Skin epidermis (tissue), 12 donors: ENCODE measurements around the gene PFAS.
"Not testable (repeated sequence)": the region's sequence is repeated elsewhere in the genome, so short reads cannot be mapped to it uniquely, and the experiment has no call there.

Experiments
- H3K27ac ChIP-seq, 21 experiments: fragments of 200-600 bp; sonication (generic) in 11 of 21; one replicate each; pipeline ENCODE4 v1.5.0; 2020; ENCODE audit warnings: mild to moderate bottlenecking in 3 of 21, inconsistent platforms in 2 of 21, moderate library complexity in 2 of 21
- H3K4me3 ChIP-seq, 7 experiments: fragments of 200-600 bp; sonication (generic) in 2 of 7; one replicate each; pipeline ENCODE4 v1.5.0; 2020; ENCODE audit warnings: inconsistent platforms in 2 of 7, mild to moderate bottlenecking in 2 of 7, moderate library complexity in 1 of 7

The PFAS gene, protein sequence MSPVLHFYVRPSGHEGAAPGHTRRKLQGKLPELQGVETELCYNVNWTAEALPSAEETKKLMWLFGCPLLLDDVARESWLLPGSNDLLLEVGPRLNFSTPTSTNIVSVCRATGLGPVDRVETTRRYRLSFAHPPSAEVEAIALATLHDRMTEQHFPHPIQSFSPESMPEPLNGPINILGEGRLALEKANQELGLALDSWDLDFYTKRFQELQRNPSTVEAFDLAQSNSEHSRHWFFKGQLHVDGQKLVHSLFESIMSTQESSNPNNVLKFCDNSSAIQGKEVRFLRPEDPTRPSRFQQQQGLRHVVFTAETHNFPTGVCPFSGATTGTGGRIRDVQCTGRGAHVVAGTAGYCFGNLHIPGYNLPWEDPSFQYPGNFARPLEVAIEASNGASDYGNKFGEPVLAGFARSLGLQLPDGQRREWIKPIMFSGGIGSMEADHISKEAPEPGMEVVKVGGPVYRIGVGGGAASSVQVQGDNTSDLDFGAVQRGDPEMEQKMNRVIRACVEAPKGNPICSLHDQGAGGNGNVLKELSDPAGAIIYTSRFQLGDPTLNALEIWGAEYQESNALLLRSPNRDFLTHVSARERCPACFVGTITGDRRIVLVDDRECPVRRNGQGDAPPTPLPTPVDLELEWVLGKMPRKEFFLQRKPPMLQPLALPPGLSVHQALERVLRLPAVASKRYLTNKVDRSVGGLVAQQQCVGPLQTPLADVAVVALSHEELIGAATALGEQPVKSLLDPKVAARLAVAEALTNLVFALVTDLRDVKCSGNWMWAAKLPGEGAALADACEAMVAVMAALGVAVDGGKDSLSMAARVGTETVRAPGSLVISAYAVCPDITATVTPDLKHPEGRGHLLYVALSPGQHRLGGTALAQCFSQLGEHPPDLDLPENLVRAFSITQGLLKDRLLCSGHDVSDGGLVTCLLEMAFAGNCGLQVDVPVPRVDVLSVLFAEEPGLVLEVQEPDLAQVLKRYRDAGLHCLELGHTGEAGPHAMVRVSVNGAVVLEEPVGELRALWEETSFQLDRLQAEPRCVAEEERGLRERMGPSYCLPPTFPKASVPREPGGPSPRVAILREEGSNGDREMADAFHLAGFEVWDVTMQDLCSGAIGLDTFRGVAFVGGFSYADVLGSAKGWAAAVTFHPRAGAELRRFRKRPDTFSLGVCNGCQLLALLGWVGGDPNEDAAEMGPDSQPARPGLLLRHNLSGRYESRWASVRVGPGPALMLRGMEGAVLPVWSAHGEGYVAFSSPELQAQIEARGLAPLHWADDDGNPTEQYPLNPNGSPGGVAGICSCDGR (N-terminal part only)

DNA sequence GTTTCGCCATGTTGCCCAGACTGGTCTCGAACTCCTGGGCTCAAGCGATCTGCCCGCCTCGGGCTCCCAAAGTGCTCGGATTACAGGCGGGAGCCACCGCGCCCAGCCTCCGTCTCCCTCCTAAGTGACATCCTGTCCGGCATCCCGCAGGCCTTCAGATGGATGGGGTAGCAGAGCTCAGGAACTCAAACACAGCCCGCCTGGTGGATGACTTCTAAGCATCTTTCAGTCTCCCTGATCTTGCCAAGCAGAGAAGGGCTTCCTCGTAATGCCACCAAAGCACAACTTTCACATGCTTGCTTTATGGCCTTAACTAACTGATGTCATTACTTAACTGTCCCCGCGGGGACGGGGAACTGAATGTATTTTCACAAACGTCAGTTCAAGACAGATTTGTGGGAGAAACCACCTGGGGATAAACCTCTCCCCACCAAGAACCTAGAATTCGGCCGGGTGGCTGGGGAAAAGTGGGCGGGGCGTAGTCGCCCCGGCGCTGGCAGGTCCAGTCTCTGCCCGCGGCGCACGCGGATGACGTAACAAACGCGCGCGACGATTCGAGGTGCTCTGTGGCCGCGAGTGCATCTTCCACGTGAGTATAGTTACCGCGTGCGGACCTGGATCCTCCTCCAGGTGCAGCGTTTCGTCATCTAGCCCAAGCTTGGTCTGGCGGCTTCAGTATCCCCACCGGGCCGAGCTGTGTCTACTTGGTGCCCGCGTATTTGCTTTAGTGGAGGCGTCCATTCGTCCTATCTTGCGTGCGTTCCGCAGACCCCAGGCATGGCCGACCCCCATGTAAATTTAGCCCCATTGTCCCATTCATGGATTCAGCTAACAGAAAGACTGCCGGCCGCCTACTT lies at the start of gene PFAS:
Gene PFAS (plus strand): TSS at position 539 of the 857 bp plus-strand sequence. CDS start 4,649 bp downstream, outside the sequence.
- peak within 1 kb of the TSS; percentile 61 to 79 (median 70) for H3K4me3 ChIP-seq
- H3K27ac ChIP-seq = peak within 1 kb of the TSS; percentile 68 to 98 (median 92)

DNA sequence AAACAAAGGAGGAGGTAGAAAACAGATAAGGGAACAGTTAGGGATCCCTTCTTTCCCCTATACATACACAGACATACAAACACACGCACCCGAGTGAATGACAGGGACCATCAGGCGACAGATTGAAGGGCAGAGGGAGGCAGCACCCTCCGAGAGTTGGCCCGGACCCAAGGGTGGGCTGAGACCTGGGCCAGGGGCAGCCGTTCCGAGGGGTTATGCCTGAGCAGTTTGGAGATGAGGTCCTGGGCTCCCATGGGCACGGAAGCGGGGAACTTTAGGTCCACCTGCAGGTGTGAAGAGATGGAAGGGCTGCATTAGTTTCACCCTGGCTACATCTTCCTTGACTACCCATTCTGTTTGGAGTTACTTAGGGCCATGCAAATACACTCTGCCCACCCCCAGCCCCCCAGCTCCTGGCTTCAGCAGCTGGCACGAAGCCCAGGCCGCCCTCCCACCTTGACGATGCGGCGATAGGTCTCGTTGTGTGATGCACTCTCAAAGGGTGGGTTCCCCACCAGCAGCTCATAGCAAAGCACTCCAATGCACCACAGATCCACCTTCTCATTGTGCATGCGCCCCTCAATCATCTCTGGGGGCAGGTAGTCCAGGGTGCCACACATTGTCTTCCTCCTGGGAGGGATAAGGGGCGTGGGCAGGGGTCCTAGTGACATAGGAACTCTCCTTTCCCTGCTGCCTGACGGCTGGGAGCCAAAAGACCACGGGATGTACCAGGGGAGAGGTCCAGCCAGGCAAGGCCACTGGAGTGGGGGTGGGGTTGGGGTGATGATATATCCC lies 44.1 kb upstream of the PFAS start:
- Histone ChIP-seq H3K4me3 (no peak overlapping the region), H3K27ac (no peak overlapping the region)

DNA sequence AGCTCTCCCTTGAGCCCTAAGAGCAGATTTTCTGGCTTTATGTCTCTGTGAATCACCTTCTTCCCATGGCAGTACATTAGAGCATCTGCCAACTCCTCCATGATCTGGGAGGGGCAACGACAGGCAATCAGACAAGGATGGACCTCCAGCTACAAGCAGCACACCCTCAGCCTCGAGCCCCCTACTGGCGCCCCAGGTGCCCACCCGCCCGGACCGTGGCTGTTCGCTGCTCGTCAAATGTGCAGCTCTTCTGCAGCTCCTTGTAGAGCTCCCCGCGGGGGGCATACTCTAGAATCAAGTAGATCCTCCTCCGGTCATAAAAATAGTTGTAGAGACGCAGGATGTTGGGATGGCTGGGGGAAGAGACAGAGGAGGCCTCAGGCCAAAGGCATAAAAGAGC lies 42.6 kb upstream of the PFAS start:
- Histone ChIP-seq H3K4me3 (no peak overlapping the region), H3K27ac (peak overlapping the region in 1 of 21 experiments; percentile 5)

DNA sequence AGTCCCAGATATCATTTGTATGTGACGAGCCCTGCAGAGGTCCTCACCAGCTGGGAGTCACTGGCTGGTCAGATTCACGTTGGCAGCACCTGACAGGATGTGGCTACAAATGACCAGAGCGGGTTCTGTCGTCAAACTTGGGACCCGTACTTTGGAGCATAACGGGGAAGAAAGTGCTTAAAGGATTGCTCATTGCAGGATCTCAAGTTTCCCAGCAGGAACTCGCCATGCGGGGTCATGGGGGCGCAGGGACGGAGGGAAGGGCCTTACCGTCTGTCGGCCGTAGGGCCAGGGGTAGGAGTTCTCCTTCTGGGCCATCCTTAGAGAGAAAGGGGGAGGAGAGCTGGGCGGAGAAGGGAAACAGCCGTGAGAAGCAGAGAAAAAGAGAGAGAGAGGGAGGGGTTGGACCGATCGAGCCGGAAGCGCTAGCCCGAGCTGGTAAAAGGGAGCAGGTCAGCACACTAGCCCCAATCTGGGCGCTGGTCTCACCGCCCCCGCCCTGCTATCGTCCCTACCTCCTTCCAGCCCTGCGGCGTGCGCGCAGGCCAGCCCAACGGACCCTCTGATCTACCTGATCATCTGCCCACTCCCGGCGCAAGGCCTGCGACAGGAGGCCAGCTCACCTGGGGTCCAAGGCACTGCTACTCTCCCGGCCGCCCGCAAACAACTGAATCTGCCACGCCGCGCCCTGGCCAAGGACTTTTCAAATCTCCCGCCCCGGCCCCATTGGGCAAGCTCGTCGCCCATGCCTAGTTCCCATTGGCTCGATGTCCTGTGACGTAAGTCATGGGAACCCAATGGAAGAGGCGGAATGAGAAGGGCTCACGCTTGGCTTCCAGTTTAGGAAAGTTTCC lies 39.0 kb upstream of the PFAS start, which contains the start of gene AURKB:
Gene AURKB (minus strand): TSS at position 669 of the 854 bp plus-strand sequence. CDS start 351 bp downstream, at position 318.
- H3K27ac ChIP-seq = peak within 1 kb of the TSS in 20 of 21 experiments; percentile 21 to 90 (median 76)
- H3K4me3 ChIP-seq = peak within 1 kb of the TSS; percentile 30 to 56 (median 51)

DNA sequence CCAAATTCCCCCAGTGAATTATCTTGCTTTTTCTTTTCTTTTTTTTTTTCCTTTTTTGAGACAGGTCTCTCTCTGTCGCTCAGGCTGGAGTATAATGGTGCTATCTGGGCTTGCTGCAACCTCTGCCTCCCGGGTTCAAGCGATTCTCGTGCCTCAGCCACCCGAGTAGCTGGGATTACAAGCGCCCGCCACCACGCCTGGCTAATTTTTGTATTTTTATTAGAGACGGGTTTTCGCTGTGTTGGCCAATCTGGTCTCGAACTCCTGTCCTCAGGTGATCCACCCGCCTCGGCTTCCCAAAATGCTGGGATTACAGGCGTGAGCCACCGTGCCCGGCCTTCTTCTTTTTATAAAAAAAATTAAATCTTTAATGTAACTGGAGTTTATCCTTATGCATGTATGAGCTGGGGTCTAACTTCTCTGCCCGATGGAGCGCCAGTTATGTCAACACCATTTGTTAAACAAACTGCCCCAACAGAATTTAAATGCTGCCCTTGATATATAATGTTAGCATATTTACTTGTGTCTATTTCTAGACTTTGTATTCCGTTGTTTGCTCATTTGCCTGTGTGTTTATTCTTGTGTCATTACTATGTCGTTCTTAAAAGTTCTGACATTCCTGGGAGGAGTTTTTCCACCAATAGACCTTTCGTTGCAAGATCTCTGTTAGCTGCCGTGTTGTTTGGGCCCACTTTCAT lies 38.2 kb upstream of the PFAS start:
- H3K27ac ChIP-seq = peak overlapping the region in 20 of 21 experiments; percentile 21 to 90 (median 76)

DNA sequence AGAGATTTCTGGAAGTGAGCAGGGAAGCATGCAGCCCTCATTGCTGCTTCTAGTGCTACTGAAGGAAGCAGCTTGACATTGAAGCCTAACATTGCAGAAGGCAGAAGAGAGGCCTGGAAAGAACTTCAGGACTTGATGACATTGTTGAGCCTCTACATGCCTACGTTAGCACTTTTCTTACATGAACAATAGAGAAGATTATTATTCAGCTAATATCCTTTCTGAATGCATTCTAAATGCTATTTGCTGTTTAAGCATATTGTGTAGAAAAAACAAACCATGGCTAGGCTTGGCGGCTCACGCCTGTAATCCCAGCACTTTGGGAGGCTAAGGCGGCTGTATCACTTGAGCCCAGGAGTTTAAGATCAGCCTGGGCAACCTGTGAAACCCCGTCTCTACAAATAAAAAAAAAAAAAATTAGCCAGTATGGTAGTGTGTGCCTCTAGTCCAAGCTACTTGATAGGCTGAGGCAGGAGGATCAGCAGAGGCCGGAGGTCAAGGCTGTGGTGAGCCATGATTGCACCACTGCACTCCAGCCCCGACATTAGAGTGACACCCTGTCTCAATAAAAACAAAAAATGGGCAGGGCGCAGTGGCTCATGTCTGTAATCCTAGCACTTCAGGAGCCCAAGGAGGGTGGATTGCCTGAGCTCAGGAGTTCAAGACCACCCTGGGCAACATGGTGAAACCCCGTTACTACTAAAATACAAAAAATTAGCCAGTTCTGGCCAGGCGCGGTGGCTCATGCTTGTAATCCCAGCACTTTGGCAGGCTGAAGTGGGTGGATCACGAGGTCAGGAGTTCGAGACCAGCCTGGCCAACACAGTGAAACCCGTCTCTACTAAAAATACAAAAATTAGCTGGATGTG lies 36.5 kb upstream of the PFAS start:
- H3K27ac ChIP-seq = no peak overlapping the region
- no peak overlapping the region for H3K4me3 ChIP-seq

More for the DNA sequence above, 38.2 kb upstream of the PFAS start:
- H3K4me3 ChIP-seq = peak overlapping the region; percentile 30 to 56 (median 51)

DNA sequence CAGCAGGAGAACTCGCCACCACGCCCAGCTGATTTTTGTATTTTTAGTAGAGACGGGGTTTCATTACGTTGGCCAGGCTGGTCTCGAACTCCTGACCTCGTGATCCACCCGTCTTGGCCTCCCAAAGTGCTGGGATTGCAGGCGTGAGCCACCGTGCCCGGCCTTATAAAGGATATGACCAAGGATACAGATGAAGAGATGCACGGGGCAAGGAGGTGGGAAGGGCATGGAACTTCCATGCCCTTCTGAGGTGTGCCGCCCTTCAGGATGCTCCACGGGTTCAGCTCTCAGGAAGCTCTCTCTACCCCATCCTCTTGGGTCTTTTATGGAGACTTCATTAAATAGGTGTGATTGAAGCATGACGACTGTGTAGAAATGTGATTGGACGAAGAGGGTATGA lies 35.1 kb upstream of the PFAS start:
- not testable (repeated sequence) for H3K4me3 ChIP-seq, H3K27ac ChIP-seq

DNA sequence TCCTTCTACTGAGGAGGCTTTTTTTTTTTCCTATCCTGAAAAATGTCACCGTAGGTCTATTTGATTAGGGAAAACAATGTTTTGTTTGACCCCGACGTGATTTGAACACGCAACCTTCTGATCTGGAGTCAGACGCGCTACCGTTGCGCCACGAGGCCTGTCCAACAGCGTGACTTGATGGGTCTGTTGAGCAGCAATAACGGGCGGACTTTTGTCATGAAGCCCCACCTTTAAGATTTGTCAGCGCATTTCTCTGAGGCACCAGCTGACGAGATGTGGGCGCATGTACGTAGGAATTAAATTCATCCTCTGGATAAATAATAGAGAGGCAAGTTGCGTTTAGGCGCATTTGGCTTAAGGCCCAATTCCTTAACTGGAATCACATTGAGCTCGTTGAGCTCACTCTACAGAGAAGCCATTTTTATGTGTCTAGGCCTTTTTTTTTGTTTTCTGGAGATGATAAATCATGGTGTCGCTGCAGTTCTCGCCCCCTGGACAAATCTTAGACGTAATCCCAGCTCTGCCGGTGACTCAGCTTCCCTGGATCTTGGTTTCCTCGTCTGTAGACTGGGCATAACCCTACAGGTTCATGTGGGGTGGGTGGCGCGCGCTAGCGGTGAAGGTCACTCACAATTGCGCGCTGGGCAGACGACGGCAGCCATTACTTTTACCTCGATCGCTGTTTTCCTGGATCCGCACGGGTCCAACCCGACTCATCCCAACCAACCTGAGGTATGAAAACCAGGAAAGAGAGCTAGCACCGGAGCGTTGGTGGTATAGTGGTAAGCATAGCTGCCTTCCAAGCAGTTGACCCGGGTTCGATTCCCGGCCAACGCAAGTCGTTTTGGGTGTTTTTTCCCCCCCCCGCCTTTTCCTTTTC lies 28.1 kb upstream of the PFAS start:
- Histone ChIP-seq H3K27ac (peak overlapping the region; percentile 70 to 99 (median 93)), H3K4me3 (peak overlapping the region; percentile 53 to 70 (median 57))

DNA sequence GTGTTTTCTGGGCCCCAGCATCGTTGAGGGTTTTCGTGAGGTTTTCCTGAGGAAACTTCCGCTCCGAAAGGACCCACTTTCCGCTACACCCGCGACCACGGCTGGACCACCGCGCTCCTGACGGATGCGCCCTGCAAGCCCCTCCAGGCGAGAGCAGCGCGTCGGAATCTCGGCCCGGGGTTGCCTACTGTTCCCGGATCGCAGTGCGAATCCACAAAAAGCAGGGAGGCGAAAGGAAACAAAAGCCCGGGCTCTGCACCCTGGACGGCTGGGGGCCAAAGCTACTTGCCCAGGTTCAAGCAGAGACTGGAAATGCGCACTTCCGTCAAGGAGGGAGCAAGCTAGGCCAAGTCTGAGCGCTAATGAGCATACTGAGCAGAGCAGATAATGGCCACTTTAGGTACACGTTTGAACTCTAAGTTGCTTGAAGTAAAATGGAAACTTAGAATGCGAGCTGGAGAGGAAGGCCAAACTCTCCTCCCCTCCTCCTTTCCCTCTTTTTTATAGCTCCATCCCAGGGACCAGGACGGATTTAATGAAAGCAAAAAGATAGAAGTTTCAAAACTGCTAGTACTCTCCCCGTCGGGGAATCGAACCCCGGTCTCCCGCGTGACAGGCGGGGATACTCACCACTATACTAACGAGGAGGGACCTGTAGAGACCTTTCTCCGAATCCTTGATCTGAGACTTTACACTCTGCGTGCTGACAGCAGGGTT lies 27.3 kb upstream of the PFAS start:
- peak overlapping the region; percentile 70 to 99 (median 93) for H3K27ac ChIP-seq
- peak overlapping the region; percentile 53 to 70 (median 57) for H3K4me3 ChIP-seq

DNA sequence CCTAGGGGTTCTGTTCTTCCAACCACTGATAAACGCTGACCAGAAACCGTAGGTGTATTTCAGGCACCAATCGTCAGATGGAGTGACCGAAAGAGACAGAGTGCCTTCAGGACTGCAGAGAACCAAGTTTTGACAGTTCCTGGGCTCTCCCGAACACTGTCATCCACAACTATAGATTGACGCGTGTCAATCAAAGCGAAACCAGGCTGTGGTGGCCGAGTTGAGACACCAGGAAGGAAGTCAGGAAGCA lies 26.8 kb upstream of the PFAS start:
- Histone ChIP-seq H3K4me3 (peak overlapping the region; percentile 53 to 70 (median 57)), H3K27ac (peak overlapping the region; percentile 70 to 99 (median 93))

DNA sequence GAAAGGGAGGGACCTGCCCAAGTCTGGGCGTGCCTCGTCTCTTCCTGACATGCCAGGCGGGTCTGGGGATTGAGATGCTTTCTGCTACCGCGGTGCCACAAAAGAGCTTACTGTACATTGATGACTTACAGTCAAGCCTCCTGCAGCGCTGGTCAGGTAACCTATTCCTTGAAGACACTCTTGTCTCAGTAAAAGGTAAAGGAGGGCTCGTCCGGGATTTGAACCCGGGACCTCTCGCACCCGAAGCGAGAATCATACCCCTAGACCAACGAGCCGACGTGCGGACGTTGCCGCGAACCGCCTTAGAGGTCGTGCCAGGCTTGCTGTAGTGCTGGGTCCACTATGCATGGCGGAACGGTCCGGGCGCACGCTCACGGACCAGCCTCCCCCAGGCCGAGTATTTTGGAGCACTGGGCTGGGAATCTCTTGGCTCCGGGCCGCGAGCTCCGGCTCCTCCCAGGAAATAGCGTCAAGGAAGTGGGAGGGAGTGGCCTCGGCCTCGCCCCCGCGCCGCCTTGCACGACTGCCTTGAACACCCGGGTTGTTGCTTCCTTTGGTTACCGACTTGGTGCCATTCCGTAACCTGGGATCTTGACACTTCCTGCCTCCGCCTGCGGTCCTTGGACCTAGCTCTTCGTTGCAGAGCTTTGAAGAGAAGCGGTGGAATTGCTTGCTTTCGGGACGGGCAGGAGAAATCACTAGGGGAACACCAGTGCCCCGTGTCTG lies 26.3 kb upstream of the PFAS start:
- Histone ChIP-seq H3K27ac (peak overlapping the region; percentile 81 to 99 (median 93)), H3K4me3 (peak overlapping the region; percentile 53 to 70 (median 57))

DNA sequence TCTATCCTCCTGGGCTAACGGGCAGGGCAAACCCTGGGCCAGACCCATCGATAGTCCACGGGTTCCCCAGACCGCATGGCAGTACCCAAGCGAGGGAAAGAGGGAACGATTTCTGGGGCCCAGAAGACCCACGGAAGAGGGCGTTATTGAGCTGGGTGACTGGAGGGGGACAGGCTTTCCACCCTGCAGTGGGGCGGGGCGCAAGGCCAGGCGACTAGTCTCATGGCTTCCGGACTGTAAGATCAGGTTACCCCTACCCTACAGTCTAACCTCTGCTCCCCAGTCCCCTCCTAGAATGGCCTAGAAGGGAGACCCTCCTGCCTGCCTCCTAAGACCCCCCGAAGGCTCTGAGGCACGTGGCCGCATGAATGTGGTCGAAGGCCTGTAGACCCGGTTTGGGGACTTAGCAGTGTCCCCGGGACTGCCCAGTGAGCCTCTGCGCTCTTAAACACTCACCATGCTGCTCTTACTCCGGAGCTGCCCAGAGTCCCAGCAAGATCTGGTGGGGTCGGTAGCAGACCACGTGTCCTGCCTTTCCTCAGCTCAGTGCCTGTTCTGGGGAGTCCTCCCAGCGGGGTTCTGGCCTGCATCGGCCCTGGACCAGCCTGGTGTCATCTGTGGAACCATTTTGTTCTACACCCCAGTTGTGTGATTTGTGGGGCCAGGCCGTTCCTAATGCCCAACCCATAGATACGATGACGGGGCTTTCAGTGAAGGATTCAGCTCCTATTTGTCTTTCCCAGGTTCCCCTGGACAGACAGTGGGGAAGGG lies 25.5 kb upstream of the PFAS start:
- peak overlapping the region; percentile 81 to 99 (median 93) for H3K27ac ChIP-seq
- peak overlapping the region; percentile 53 to 70 (median 57) for H3K4me3 ChIP-seq
